IPS-18c (cell line): Measurements from ENCODE around the gene CYP3A4.

Experiments used
- H3K4me3 ChIP-seq: 2 replicates; pipeline ENCODE4 v1.7.0; 2013; ENCODE audit warnings: low read depth, mild to moderate bottlenecking, low read length, moderate library complexity; ENCODE audit not compliant: insufficient read depth
- H3K9me3 ChIP-seq: one replicate; pipeline ENCODE4 v1.6.1; 2013; ENCODE audit warnings: mild to moderate bottlenecking, low read length, moderate library complexity; ENCODE audit not compliant: control insufficient read depth, insufficient read depth

Gene CYP3A4

DNA sequence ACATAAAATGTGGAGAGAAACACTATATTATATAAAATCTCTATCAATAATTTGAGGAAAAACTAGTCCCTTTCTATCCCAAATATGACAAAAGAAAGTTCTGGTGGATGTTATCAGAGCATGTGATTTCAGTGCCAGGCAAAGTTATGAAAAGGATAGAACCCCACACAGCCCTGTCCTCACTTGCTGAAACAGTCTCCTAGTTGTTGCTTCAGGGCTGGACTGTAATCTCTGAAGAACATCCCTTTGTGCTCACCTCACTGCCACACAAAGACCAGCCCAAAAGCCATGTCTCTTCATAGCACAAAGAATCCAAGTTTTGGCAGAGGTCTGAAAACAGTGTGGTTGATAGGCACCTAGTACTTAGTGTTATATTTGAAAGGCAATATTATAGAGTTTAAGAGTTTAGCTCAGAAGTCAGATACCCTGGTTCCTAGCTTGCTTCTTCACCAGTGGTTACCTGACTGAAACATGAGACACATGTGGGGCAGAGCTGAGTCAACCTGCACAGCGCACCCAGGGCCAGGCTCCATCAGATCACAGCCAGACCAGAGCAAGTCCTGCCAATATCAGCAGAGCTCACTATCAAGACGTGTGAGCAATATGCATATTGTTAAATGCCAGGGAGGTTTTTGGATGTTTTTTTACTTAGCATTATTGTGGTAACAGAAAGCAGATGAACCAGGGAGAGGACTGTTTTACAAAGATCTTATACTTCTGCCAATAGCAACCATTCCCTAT lies 74.0 kb downstream of the CYP3A4 start:
- Histone ChIP-seq H3K9me3 (peaks cover 8% of the 10 kb centered on the region), H3K4me3 (no peak overlapping the region)

DNA sequence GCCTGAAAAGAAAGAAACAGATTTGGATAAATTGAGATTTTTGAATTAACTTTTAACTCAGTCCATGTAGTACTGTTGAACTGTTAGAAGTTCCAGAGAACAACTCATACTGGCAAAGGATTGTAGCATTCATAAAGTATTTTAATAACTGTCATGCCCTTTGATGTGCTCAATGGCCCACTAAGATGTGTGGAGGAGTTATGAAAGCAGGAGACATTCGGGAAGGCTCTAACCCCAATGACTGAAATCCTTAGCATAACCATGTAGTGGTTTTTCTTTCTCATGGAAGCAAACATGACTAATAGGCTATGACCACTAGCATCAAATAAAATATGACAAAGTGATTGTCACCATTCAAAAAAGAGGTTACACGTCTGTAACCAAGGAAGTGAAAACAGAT lies 74.7 kb downstream of the CYP3A4 start:
- H3K4me3 ChIP-seq = no peak overlapping the region
- peaks cover 9% of the 10 kb centered on the region for H3K9me3 ChIP-seq

GRCh38 chr7:99707096-99707495 lies 76.9 kb downstream of the CYP3A4 start:
- H3K4me3 ChIP-seq = no peak overlapping the region

More at GRCh38 chr7:99707096-99707495, 76.9 kb downstream of the CYP3A4 start:
- peaks cover 9% of the 10 kb centered on the region for H3K9me3 ChIP-seq
